ENCODE data around the gene KIF26B. TPM values are rescaled to one million over a fixed set of nuclear protein-coding genes. Genes with fewer than 3 reads are reported as not detected.

Gene KIF26B
- total and polyA plus RNA-seq, 10 of the 15 experiments (the other 5 are each of a cell fraction or from before 2014, with no cell fraction given), result 0.35 to 11.6 (median 2.2) TPM

DNA sequence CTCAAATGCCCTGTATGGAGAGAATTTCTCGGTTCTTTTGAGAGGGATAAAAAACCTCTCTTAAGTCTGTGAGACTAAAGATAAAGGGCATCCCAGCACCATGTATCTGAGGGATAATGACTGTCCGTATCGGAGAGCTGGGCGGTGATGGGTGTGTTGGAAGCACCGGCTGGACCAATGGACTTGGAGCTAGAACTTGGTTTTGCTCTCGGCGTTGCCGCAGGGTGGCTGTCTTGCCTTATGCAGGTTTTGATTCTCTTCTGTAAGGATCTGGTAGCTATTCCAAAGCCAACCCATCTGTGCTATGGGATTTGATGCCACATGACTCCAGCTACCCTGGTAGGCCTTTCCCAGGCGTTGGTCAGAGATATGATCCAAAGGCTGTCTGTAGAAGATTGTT lies 348.8 kb downstream of the KIF26B start:
- CTCF ChIA-PET, result interaction anchor here (0.8 kb wide), 1 partner anchor 10 kb away, joined by 3 read pairs; no protein-coding TSS in a partner anchor
- DNase-seq (ENCODE audit: low read depth, low spot score), result no peak
- RAD21 ChIA-PET (ENCODE audit: unreplicated experiment), result no interaction called here

More for the DNA sequence above, 348.8 kb downstream of the KIF26B start:
- no peaks in the 10 kb centered on the region for H3K36me3 ChIP-seq (ENCODE audit: control insufficient read depth in 2 of 2, insufficient read depth in 2 of 2, low read length in 1 of 2)
- H4K20me1 ChIP-seq (ENCODE audit: control insufficient read depth, insufficient read depth), result no peaks in the 10 kb centered on the region
- no peak overlapping the region for H3K27ac ChIP-seq (ENCODE audit: control insufficient read depth, insufficient read depth)
- H3K4me3 ChIP-seq, result no peak overlapping the region
- in situ Hi-C loops (cut with MboI) (no loop called here), intact Hi-C loops (cut with micrococcal nuclease; ENCODE audit: unreplicated experiment) (no loop called here)
- no peak for FAIRE-seq
- ChIA-PET POLR2A (no interaction called here), SMC1A (ENCODE audit: uncharacterized antibody, unreplicated experiment) (interaction anchor here (1.1 to 1.6 kb wide), 2 partner anchors 11 to 13 kb away, joined by 3 to 4 read pairs; no protein-coding TSS in a partner anchor)
- H3K9me3 ChIP-seq (replicated peaks; ENCODE audit: control insufficient read depth, insufficient read depth, low read length), result no peaks in the 10 kb centered on the region
- no peaks in the 10 kb centered on the region for H3K27me3 ChIP-seq (replicated peaks in 1 of 2; ENCODE audit: control insufficient read depth in 2 of 2, insufficient read depth in 2 of 2, low read length in 1 of 2)
- 49% methylated on average over 9 of the region's 9 CpGs for WGBS (ENCODE audit: insufficient coverage, insufficient replicate concordance, low lambda C conversion rate, missing lambda C conversion rate)
- BruUV-seq (replicated peaks), result no TSS peak
- no peaks in the 10 kb centered on the region for H3K4me1 ChIP-seq (ENCODE audit: control insufficient read depth, insufficient read depth, low read length)
- H3K4me2 ChIP-seq (ENCODE audit: control insufficient read depth, insufficient read depth), result no peak overlapping the region
- no peaks in the 10 kb centered on the region for H3K79me2 ChIP-seq (ENCODE audit: control insufficient read depth, insufficient read depth, low read length)
- no peak for TF ChIP-seq STAT1 (conservative IDR thresholded peaks at IDR 0.05)
- TF ChIP-seq NBN (IDR thresholded peaks at IDR 0.05), result no peak
- no peak for TF ChIP-seq EED (IDR thresholded peaks at IDR 0.05; ENCODE audit: low read depth)
- TF ChIP-seq, protein P1, sequence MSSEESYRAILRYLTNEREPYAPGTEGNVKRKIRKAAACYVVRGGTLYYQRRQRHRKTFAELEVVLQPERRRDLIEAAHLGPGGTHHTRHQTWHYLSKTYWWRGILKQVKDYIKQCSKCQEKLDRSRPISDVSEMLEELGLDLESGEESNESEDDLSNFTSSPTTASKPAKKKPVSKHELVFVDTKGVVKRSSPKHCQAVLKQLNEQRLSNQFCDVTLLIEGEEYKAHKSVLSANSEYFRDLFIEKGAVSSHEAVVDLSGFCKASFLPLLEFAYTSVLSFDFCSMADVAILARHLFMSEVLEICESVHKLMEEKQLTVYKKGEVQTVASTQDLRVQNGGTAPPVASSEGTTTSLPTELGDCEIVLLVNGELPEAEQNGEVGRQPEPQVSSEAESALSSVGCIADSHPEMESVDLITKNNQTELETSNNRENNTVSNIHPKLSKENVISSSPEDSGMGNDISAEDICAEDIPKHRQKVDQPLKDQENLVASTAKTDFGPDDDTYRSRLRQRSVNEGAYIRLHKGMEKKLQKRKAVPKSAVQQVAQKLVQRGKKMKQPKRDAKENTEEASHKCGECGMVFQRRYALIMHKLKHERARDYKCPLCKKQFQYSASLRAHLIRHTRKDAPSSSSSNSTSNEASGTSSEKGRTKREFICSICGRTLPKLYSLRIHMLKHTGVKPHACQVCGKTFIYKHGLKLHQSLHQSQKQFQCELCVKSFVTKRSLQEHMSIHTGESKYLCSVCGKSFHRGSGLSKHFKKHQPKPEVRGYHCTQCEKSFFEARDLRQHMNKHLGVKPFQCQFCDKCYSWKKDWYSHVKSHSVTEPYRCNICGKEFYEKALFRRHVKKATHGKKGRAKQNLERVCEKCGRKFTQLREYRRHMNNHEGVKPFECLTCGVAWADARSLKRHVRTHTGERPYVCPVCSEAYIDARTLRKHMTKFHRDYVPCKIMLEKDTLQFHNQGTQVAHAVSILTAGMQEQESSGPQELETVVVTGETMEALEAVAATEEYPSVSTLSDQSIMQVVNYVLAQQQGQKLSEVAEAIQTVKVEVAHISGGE (CRISPR knock-in tag; IDR thresholded peaks at IDR 0.05), result no peak
- no peak for TF ChIP-seq NRF1 (conservative IDR thresholded peaks at IDR 0.05; ENCODE audit: low read depth, low read length)
- TF ChIP-seq, protein P2, sequence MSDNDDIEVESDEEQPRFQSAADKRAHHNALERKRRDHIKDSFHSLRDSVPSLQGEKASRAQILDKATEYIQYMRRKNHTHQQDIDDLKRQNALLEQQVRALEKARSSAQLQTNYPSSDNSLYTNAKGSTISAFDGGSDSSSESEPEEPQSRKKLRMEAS (IDR thresholded peaks at IDR 0.05; ENCODE audit: low read depth, low read length), result no peak
- no peak overlapping the region for H2AFZ ChIP-seq (ENCODE audit: control insufficient read depth, low read depth, low read length)
- H3K9ac ChIP-seq (ENCODE audit: control insufficient read depth, insufficient read depth, low read length), result no peak overlapping the region
- no peak for ATAC-seq
